DMS53 treated with DMSO at 0.1 percent for 48 hours (cell line): ENCODE results near the gene OTOP1.
"Not testable (repeated sequence)": the region's sequence is repeated elsewhere in the genome, so short reads cannot be mapped to it uniquely, and the experiment has no call there.

Experiments
- DNase-seq: peaks from one replicate; lab custom pipeline; 2025; ENCODE audit not compliant: unreplicated experiment; lab: John Stamatoyannopoulos, UW

Gene OTOP1

GRCh38 chr4:4165701-4166392 is 60.9 kb downstream of the OTOP1 start:
- DNase-seq = not testable (repeated sequence)

DNA sequence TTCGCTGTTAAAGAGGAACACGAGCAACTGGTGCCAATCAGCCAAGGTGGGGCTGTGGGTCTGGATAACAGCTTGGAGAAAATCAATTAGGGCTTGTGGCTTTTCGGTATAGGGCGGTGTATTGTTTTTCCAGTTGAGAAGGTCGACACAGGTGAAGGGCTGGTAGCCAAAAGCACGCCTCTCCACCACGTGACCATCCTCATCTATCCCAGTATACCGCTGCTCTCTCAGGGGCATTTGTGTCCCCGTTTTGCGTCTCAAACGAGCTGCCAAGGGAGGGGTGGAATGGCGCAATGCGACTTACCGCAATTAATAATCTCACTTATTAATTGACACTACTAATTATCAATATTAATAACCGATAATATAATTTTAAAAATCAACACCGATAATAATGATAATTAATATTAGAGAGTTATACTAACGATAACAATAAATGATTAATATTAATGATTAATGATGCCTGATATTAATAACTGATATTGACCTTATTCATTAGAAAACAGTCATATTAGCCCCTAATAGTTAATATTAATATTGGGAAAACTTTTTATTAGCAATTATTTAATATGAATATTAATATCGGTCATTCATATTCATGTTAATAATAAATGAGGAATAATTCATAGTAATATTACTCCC is 62.1 kb downstream of the OTOP1 start:
- DNase-seq = not testable (repeated sequence)

- DNase-seq = not testable (repeated sequence)
Measured at GRCh38 chr4:4162186-4162585, 64.5 kb downstream of the OTOP1 start.

DNA sequence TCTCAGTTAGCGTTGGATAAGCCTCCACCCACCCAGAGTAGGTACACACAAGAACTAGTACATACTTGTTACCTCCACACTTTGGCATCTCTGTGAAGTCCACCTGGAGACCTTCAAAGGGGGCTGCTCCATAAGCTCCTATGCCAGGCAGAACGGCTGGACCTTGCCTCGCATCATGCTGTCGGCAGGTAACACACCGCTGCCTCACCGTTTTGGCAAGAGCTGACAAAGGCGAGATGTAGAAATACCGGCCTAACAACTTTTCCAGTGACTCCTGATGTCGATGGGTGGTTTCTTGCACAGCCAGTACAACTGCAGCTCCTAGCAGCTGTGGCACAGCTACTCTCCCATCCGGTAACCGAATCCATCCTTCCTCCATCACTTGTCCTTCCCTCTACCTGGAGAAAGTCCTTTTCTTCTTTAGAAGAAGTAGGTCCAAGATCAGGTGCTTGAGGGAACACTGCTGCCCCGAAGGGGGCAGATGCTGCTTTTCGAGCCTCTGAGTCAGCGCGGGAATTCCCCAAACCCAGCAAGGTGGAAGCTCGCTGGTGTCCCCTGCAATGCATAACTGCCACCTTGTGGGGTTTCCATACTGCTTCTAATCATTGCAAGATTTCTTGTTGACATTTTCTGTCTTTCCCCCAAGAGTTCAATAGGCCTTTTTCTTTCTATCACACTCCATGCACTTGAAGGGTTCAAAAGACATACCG is 65.6 kb downstream of the OTOP1 start:
- DNase-seq = not testable (repeated sequence)

DNA sequence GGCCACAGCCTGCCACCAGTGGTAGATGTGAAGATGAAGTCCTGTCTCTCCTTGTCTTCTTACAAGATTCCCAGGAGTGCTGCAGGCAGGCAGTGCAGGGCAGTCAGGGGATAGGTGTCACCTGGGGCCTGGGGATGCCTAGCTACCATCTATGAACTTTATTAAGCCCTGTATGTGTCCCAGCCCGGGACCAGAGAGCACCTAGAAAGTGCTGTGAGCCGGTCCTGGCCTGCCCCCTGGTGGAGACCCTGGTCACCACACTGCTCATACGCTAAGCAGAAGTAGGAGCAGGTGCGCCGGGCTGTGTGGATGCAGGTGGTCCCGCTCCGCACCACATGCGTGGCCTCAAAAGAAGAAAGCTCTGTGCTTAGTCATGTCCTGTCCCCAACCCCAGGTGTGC is 81.1 kb downstream of the OTOP1 start:
- not testable (repeated sequence) for DNase-seq

DNA sequence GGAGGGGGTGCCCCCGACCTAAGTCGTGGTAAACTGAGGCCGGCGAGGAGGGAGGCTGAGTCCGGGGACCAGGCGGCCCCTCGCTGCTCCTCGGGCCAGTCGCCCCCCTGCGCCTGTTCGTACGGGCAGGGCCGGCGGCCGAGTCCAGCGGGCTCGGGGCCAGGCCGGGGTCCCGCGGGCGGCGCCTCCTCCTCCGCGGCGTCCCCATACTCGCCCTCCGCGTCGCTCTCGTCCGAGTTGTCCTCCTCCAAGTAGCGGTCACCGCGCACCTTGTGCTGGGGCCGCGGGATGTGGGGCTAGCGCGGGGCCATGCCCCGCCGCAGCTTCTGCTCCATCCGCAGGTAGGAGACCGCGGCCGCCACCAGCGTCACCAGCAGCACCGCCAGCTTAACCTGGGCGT is 83.4 kb downstream of the OTOP1 start:
- DNase-seq = not testable (repeated sequence)

- not testable (repeated sequence) for DNase-seq
Measured at GRCh38 chr4:4142679-4143078, 84.0 kb downstream of the OTOP1 start.

GRCh38 chr4:4141186-4141585 is 85.5 kb downstream of the OTOP1 start:
- DNase-seq = not testable (repeated sequence)
